ENCODE results near the gene CHSY3.

CHSY3 gene

GRCh38 chr5:130021876-130022275 lies 117.6 kb downstream of the CHSY3 start:
- DNase-seq = no peak

GRCh38 chr5:130023604-130024003 lies 119.3 kb downstream of the CHSY3 start:
- DNase-seq = no peak

DNA sequence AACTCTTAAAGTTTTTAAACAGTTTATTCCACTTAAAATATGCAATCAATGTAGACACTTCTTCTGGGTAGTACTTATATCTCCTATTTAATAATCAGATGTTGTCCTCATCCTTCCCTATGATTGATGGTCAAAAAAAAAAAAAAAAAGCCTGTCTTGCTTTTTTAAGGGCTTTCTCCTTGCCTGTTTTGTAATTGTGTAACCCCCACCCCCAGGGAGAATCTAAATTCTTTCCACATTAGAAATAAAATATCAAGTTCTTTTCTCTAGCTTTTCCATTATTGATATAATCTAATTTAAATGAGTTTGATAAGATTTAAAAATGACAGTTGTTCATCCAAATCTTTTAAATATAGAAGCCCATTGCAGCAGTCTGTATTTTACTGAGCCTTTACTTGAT lies 119.7 kb downstream of the CHSY3 start:
- DNase-seq = no peak

DNA sequence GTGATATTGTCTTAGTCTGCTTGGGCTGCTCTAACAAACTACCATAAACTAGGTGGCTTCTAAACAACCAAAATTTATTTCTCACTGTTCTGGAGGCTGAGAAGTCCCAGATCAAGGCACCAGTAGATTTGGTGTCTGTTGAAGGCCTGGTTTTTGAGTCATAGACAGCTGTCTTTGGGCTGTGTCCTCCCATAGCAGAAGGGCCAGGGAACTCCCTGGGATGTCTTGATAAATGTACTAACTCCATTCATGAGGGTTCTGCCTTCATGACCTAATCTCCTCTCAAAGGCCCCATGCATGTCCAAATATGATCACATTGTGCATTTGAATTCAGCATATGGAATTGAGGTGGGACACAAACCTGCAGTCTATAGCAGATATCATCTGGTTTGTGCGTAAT lies 121.2 kb downstream of the CHSY3 start:
- DNase-seq = no peak

DNA sequence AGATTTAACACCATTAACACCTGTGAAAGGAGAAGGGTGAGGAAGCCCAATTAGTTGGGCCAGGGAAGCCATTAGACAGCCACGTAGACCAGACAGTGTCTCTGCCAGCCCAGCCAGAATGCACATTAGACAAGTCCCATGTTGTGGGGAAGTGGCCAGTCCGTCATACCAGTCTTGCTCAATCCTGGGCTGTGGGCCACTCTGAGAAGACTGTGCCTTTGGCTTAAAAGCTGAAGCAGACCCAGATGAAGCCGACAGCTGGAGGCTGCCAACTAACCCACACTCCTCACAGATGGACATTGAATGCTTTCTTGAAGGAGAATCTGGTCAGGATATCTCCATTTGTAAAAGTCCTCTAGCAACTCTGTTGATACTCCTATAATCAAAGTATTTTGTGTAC lies 128.5 kb downstream of the CHSY3 start:
- DNase-seq = peak in 23 of 56 donors; percentile 0 to 45 (median 7)

- DNase-seq = no peak
Measured at GRCh38 chr5:130034566-130035210, 130.4 kb downstream of the CHSY3 start.

DNA sequence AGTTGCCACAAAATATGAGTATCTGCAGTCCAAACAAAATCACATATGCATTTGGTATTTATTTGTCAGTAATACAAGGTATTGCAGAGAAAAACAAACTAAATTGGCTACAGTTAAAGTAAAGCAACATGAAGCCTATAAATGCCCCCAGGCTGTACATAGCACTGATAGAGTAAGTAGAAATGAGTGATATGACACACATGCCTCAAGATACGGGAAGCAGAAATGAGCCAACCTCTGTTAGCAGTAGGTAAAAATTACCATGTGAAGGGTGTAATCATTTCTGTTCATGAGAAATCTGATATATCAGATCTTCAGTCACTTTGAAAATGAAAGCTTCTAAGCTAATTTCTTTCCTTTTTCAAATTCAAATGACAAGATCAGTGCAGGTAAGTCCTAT lies 131.1 kb downstream of the CHSY3 start:
- DNase-seq = no peak

DNA sequence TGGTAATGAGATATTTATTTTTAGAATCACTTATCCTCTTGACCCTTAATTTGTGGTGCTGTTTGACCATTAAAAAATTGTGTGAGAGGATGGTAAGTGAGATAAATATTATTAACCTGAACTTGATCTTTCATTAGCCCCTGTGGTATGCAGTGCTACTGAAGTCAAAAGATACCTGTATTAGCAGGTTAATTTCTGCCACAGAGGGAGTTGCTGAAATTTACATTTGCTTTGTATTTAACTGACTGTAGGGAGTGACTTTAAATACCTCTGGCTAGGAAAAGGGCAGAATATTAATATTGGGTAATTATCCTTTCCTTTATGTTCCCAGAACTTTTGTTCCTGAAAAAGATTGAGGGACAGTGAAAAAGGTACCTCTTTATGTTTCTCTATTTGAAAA lies 133.6 kb downstream of the CHSY3 start:
- DNase-seq = no peak

DNA sequence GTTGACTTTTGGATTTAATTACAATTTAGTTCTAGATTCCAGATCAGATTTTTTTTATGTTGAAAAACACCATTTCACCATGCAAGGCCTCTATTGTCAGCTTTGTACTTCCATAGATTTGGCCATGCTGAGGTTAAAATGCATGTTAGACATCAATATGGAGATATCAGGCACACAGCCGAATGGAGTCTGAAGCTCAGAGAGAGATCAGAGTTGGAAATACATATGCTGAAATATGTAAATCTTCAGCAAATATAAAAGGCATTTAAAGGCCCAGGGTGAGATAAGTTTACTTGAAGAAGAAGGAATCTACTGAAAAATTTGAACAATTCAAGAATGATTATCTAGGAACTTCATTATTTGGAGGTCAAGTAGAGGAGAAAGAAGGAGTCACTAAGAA lies 139.6 kb downstream of the CHSY3 start:
- DNase-seq = no peak

DNA sequence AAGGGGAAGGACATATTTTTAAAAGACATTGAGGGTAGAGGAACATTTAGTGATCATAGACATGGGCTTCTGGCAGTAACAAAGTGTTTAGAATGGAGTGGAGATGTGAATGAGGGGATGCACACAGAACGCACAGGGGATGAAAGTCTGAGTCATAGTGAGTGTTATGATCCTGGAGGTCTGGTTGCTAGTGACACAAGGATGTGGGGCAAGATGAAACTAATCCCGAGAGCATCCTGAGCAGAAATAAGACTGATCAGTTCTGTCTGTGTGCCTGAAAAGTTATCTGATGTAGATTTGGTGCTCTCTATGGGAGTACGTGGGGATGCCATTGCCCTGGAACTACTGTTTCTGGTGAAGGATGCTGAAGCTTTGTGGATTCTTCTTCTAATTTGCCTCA lies 141.1 kb downstream of the CHSY3 start:
- DNase-seq = no peak

GRCh38 chr5:130050585-130050984 lies 146.3 kb downstream of the CHSY3 start:
- no peak for DNase-seq

DNA sequence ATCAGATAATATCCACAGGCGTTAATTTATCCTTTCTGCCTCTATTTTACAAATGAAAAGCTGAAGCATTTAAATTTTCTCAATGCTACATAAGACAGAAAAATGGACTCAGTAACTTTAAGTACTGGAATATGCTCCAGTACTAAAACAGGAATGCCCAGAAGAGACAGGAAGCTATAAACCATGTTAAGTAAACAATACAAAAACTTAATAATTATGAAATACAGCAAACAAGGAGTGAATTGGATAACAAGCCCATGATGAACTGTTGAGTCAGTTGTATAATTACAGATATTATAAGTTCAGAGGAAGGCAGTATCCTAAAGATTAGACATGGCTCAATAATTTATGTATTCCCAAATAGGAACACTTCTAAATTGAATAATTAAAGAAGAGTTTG lies 148.5 kb downstream of the CHSY3 start:
- no peak for DNase-seq

DNA sequence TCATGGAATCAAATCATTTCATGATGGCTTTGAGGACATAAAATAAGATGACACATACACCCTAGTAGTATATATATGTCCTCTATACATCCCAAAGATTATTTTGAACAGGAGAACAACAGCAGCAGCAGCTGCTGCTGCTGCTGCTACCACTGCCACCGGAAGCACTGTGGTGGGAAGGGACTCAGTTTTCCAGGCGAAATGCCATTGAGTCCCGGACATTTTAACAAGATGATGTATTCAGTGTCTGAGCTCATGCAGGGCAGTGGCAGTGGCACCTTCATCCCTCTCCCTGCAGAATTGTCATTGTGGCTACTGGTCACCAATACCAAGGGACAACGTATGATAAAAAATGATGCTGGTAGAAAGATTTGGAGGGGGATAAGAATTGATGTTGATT lies 151.3 kb downstream of the CHSY3 start:
- no peak for DNase-seq

DNA sequence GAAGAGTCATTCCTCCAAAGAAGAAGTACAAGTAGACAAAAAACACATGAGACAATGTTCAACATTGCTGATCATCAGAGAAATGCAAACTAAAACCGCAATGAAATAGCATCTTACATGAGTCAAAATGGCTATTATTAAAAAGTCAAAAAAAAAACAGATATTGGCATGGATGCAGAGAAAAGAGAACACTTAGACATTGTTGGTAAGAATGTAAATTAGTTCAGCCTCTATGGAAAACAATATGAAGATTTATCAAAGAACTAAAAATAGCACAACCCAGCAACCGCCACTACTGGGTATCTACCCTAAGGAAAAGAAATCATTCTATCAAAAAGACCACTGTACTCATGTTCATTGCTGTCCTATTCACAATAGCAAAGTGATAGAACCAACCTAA lies 157.5 kb downstream of the CHSY3 start:
- DNase-seq = no peak

GRCh38 chr5:130063603-130064002 lies 159.3 kb downstream of the CHSY3 start:
- DNase-seq = no peak

- DNase-seq = no peak
Measured at GRCh38 chr5:130064484-130064883, 160.2 kb downstream of the CHSY3 start.

- no peak for DNase-seq
Measured at GRCh38 chr5:130065617-130066016, 161.4 kb downstream of the CHSY3 start.

GRCh38 chr5:130066644-130067043 lies 162.4 kb downstream of the CHSY3 start:
- DNase-seq = no peak

DNA sequence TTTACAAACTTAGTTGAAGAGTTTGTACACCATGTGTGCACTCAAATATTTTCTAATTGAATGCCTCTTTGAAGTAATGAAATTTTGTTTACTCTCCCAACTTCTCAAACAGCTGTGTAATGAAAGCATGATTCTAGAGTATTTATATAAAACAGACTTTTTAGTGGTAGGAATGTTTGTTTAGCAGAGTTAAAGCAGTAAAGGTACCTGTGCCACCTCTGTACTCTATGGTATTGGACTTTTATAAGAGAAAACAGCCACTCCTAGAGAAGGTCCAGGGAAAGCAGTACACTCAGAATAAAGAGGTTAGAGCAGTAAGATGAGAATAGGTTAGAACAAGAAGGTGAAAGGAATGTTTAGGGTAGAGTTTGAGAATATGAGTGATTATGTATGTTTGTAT lies 163.1 kb downstream of the CHSY3 start:
- DNase-seq = no peak

DNA sequence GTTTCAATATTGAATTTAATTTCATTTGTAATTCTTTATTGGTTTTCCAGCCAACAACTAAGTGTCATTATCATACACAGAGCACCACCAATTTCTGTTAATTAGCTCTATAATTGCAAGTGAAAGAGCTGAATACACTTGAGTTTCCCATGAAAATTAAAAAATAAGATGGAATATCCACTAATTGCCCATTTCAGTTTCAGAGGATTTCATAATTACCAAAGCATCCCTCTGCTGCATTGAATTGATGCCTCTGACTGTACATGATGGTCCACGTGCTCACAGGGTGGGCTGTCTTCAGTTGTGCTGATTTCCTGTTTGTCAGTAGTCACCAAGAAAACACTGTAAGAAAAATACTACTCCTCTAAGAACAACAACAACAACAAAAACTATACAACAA lies 163.8 kb downstream of the CHSY3 start:
- DNase-seq = no peak

- no peak for DNase-seq
Measured at GRCh38 chr5:130068988-130069387, 164.7 kb downstream of the CHSY3 start.

DNA sequence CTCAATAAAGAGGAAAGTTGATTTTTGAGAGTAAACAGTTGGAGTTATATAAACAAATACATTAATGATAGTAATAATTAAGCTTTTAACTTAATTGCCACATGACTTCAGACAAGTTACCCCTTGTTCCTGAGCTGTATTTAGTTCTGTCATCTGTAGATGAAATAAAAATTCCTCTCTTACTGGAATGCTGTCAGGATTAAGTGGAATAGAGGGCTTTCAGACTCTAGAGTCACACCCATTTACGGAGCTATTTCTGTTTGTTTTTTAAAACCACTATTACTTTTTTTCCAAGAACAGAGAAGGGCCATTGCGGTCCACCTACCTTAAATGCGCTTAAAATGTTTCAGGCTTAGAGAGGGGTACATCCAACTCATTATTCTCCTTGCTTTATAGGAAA lies 170.6 kb downstream of the CHSY3 start:
- no peak for DNase-seq

- DNase-seq = no peak
Measured at GRCh38 chr5:130077007-130077406, 172.7 kb downstream of the CHSY3 start.

GRCh38 chr5:130078661-130079060 lies 174.4 kb downstream of the CHSY3 start:
- no peak for DNase-seq

Measured in nucleus accumbens (tissue), 56 donors.